M059J (cell line): ENCODE measurements around the gene VAPA. TPM values are rescaled to one million over a fixed set of nuclear protein-coding genes. Genes with fewer than 3 reads are reported as not detected.
"Not testable (repeated sequence)": the region's sequence is repeated elsewhere in the genome, so short reads cannot be mapped to it uniquely, and the experiment has no call there.

ENCODE experiments used
- DNase-seq: peaks from one replicate; pipeline ENCODE4 v3.0.0-alpha.2; 2012; ENCODE audit warnings: low read depth
- total RNA-seq: library from RNA; depleted of rRNA; stranded (reverse); fragments of >200 nt; shearing (Covaris generic); gene quantifications from 2 replicates; pipeline ENCODE4 v1.2.3, GENCODE V29; 2014

Gene VAPA
- total RNA-seq, 1 experiment from 2014 or later = 425 TPM

- no peak for DNase-seq
These were observed 27.8 kb upstream of the VAPA start for GRCh38 chr18:9886005-9886348.

GRCh38 chr18:9887992-9888391, 25.8 kb upstream of the VAPA start:
- no peak for DNase-seq

GRCh38 chr18:9890196-9890595, 23.6 kb upstream of the VAPA start:
- no peak for DNase-seq

- DNase-seq = no peak
These were observed 22.9 kb upstream of the VAPA start for GRCh38 chr18:9890957-9891356.

GRCh38 chr18:9891515-9891914, 22.3 kb upstream of the VAPA start:
- DNase-seq = peak; percentile 69

- DNase-seq = no peak
These were observed 19.3 kb upstream of the VAPA start for GRCh38 chr18:9894454-9895068.

GRCh38 chr18:9897129-9897528, 16.7 kb upstream of the VAPA start:
- no peak for DNase-seq

- not testable (repeated sequence) for DNase-seq
These were observed 16.0 kb upstream of the VAPA start for GRCh38 chr18:9897787-9898291.

- DNase-seq = peak; percentile 82
These were observed 14.8 kb upstream of the VAPA start for GRCh38 chr18:9898792-9899549.

GRCh38 chr18:9899550-9899930, 14.3 kb upstream of the VAPA start:
- DNase-seq = not testable (repeated sequence)

GRCh38 chr18:9900699-9901098, 13.1 kb upstream of the VAPA start:
- DNase-seq = no peak

GRCh38 chr18:9901377-9901776, 12.4 kb upstream of the VAPA start:
- peak; percentile 54 for DNase-seq

- not testable (repeated sequence) for DNase-seq
These were observed 11.6 kb upstream of the VAPA start for GRCh38 chr18:9902264-9902663.

- DNase-seq = no peak
These were observed 11.0 kb upstream of the VAPA start for GRCh38 chr18:9902832-9903231.

GRCh38 chr18:9905401-9905922, 8.4 kb upstream of the VAPA start:
- DNase-seq = peak; percentile 22

GRCh38 chr18:9906481-9906880, 7.3 kb upstream of the VAPA start:
- no peak for DNase-seq

GRCh38 chr18:9907867-9908266, 5.9 kb upstream of the VAPA start:
- no peak for DNase-seq

GRCh38 chr18:9910071-9910470, 3.7 kb upstream of the VAPA start:
- no peak for DNase-seq

GRCh38 chr18:9910661-9911060, 3.2 kb upstream of the VAPA start:
- DNase-seq = no peak

- no peak for DNase-seq
These were observed 2.6 kb upstream of the VAPA start for GRCh38 chr18:9911226-9911625.

GRCh38 chr18:9912285-9912684, 1.5 kb upstream of the VAPA start:
- peak; percentile 20 for DNase-seq

- no peak for DNase-seq
These were observed 678 bp upstream of the VAPA start for GRCh38 chr18:9913151-9913525.

- DNase-seq = no peak
These were observed 443 bp downstream of the VAPA start for GRCh38 chr18:9914334-9914583.
